ENCODE results near the gene SDK2. TPM values are rescaled to one million over a fixed set of nuclear protein-coding genes. Genes with fewer than 3 reads are reported as not detected.

SDK2 gene
- total RNA-seq, 1 donor from 2014 or later = 1.4 TPM

DNA sequence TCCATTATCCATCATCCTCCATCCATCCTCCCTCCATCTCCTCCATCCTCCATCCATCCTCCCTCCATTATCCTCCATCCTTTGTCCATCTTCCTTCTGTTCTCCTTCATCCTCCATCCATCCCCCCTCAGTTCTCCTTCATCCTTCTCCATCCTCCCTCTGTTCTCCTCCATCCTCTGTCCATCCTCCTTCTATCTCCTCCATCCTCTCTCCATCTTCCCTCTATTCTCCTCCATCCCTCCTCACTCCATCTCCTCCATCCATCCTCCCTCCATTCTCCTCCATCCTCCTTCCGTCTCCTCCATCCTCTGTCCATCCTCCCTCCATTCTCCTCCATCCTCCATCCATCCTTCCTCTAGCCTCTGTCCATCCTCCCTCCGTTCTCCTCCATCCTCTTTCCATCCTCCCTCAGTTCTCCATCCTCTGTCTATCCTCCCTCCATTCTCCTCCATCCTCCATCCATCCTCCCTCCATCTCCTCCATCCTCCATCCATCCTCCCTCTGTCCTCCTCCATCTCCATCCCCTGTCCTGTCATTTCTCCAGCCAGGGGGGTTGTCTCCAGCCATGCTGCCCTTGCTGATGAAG, 143.7 kb downstream of the SDK2 start:
- Histone ChIP-seq H3K4me3 (no peak overlapping the region), H3K36me3 (no peaks in the 10 kb centered on the region), H3K27me3 (ENCODE audit: low read depth) (no peaks in the 10 kb centered on the region), H3K27ac (no peak overlapping the region), H3K9me3 (no peaks in the 10 kb centered on the region), H3K4me1 (no peaks in the 10 kb centered on the region)
- no peak for ATAC-seq
- no peak for TF ChIP-seq CTCF (IDR thresholded peaks at IDR 0.05)
- DNase-seq = no peak
- intact Hi-C loops (cut with DNase I) = no loop called here

GRCh38 chr17:73498886-73499554, 145.2 kb downstream of the SDK2 start:
- no peak overlapping the region for H3K27ac ChIP-seq
- no peak for TF ChIP-seq CTCF (IDR thresholded peaks at IDR 0.05)

DNA sequence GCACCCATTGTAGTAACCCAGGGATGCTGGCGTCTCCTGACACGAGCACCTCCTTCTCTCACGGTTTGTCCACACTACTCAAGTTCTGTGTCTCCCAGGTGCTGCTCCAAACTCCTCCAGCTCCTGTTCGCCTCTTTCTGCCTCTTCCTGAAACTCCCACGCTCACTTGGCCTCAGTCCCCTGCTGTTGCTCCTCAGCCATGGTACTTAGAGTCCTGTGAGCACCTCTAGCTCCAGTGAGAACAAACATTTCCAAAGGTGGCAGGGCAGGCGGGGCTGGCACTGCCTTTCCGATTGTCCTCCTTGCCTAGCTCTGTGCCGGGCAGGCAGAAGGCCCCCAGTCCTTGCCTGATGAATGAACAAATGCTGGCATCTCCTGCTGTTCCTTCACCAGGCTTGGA, 146.1 kb downstream of the SDK2 start:
- no peak for TF ChIP-seq CTCF (IDR thresholded peaks at IDR 0.05)
- ATAC-seq = peak in 1 of 2 donors; percentile 57
- Histone ChIP-seq H3K27ac (no peak overlapping the region), H3K4me3 (no peak overlapping the region), H3K4me1 (no peaks in the 10 kb centered on the region), H3K27me3 (ENCODE audit: low read depth) (peaks cover 18% of the 10 kb centered on the region), H3K36me3 (no peaks in the 10 kb centered on the region), H3K9me3 (no peaks in the 10 kb centered on the region)
- DNase-seq = no peak
- intact Hi-C loops (cut with DNase I) = no loop called here

More at GRCh38 chr17:73498886-73499554, 145.2 kb downstream of the SDK2 start:
- intact Hi-C loops (cut with DNase I) = no loop called here
- H3K4me3 ChIP-seq = no peak overlapping the region
- no peaks in the 10 kb centered on the region for H3K9me3 ChIP-seq
- H3K36me3 ChIP-seq = no peaks in the 10 kb centered on the region
- DNase-seq (no peak), ATAC-seq (no peak)
- peaks cover 10% of the 10 kb centered on the region for H3K27me3 ChIP-seq (ENCODE audit: low read depth)
- no peaks in the 10 kb centered on the region for H3K4me1 ChIP-seq

DNA sequence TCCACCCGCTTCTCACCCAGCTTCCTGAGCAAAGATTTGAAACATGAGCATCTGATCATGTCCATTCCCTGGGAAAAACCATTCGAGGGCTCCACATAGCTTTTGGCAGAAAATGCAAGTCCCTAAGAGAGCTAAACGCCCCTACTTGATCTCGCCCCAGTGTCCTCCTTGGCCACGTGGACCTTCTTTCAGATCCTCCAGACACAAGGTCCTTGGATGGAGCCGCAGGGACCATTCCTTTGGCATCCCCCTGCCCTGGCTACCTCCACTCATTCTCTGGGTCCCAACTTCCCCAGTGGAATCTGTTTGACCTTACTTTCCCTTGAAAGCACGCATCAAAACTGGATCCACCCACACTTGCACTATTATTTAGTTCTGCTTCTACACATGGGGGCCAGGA, 146.5 kb downstream of the SDK2 start:
- ATAC-seq = no peak
- H3K4me1 ChIP-seq = no peaks in the 10 kb centered on the region
- no peak overlapping the region for H3K4me3 ChIP-seq
- intact Hi-C loops (cut with DNase I) = no loop called here
- no peaks in the 10 kb centered on the region for H3K9me3 ChIP-seq
- no peak for TF ChIP-seq CTCF (IDR thresholded peaks at IDR 0.05)
- no peaks in the 10 kb centered on the region for H3K36me3 ChIP-seq
- H3K27ac ChIP-seq = no peak overlapping the region
- H3K27me3 ChIP-seq (ENCODE audit: low read depth) = peaks cover 20% of the 10 kb centered on the region
- no peak for DNase-seq

- Histone ChIP-seq H3K27me3 (ENCODE audit: low read depth) (peaks cover 28% of the 10 kb centered on the region), H3K4me1 (no peaks in the 10 kb centered on the region), H3K27ac (no peak overlapping the region), H3K36me3 (no peaks in the 10 kb centered on the region), H3K9me3 (no peaks in the 10 kb centered on the region), H3K4me3 (no peak overlapping the region)
- intact Hi-C loops (cut with DNase I) = no loop called here
- no peak for DNase-seq
- TF ChIP-seq CTCF (IDR thresholded peaks at IDR 0.05) = no peak
- ATAC-seq = no peak
These were observed 148.0 kb downstream of the SDK2 start for GRCh38 chr17:73496232-73496631.
